Kidney (tissue), 14 donors: ENCODE results near the gene ADCY6. TPM values are rescaled to one million over a fixed set of nuclear protein-coding genes. Genes with fewer than 3 reads are reported as not detected.

Experiments
- DNase-seq, 5 donors: peaks; one replicate each; pipeline ENCODE4 v3.0.0-alpha.2; 2013 to 2020
- FAIRE-seq: peaks from 2 replicates; lab custom pipeline; 2012; peaks lifted over from hg19 to GRCh38; lab: Jason Lieb, UNC
- H3K27ac ChIP-seq, 2 donors: one replicate each; pipeline ENCODE4 v1.7.0; 2013; ENCODE audit warnings: low read depth in 2 of 2, low read length in 2 of 2, inconsistent platforms in 1 of 2
- H3K27me3 ChIP-seq: one replicate; pipeline ENCODE4 v1.7.1; 2013; ENCODE audit warnings: low read length, inconsistent platforms; ENCODE audit not compliant: control insufficient read depth, insufficient read depth
- H3K36me3 ChIP-seq, 3 donors: one replicate each; pipeline versions ENCODE4 v1.7.0 to v1.7.1; 2013; ENCODE audit warnings: low read length in 3 of 3, control low read depth in 1 of 3, inconsistent platforms in 1 of 3; ENCODE audit not compliant: insufficient read depth in 3 of 3, control insufficient read depth in 2 of 3
- H3K4me1 ChIP-seq, 3 donors: one replicate each; pipeline versions ENCODE4 v1.7.0 to v1.7.1; 2013; ENCODE audit warnings: low read length in 3 of 3, inconsistent platforms in 1 of 3, low read depth in 1 of 3; ENCODE audit not compliant: control insufficient read depth in 2 of 3, insufficient read depth in 2 of 3
- H3K4me3 ChIP-seq, 3 donors: one replicate each; pipeline versions ENCODE4 v1.7.0 to v1.8.1; 2013; ENCODE audit warnings: low read length in 3 of 3, control low read depth in 1 of 3, inconsistent platforms in 1 of 3
- H3K9ac ChIP-seq, 3 donors: one replicate each; pipeline versions ENCODE4 v1.7.0 to v1.7.1; 2013; ENCODE audit warnings: low read length in 3 of 3, control low read depth in 1 of 3, inconsistent platforms in 1 of 3
- H3K9me3 ChIP-seq, 3 donors: one replicate each; pipeline versions ENCODE4 v1.7.0 to v1.7.1; 2013; ENCODE audit warnings: low read length in 3 of 3, control low read depth in 1 of 3, inconsistent platforms in 1 of 3; ENCODE audit not compliant: control insufficient read depth in 2 of 3, insufficient read depth in 1 of 3
- intact Hi-C: fragments of 100-400 bp; cut with DNase I; formaldehyde crosslinking; loops from one replicate; pipeline ENCODE4 v1.11.1; 2022
- polyA plus RNA-seq: library from polyadenylated mRNA; stranded (reverse); fragments of 350-450 nt; fragmentation: Illumina TruSeq; extraction: RNeasy Lipid Tissue Mini Kit (QIAGEN cat#74804); gene quantifications from one replicate; pipeline ENCODE4 v1.2.3, GENCODE V29; 2014; ENCODE audit warnings: low read depth, low replicate concordance; ENCODE audit not compliant: insufficient read depth
- total RNA-seq: library from RNA; stranded (reverse); fragmentation: NEBNext Ultra II Directional; extraction: Animal tissue kit (Norgen Biotek cat#: 25700); gene quantifications from one replicate; pipeline ENCODE4 v1.2.1, GENCODE V29; 2021
- TF ChIP-seq, protein P1 (sequence below): IDR thresholded peaks from 3 replicates; pipeline ENCODE4 v1.5.1; 2012; ENCODE audit warnings: mild to moderate bottlenecking, moderate library complexity, borderline replicate concordance; ENCODE audit not compliant: insufficient read depth; ENCODE audit errors: extremely low read depth
- donor health status: control.
- donor health status: control.
- donor health status: control.
- donor health status: control.
- donor health status: control.
- donor health status: DM: yes; HTN: yes; CAD: no.
- donor health status: Normal renal cell carcinoma (clear cell type).

Gene ADCY6
- total and polyA plus RNA-seq, 2 donors from 2014 or later: 27.3 to 66.9 TPM

DNA sequence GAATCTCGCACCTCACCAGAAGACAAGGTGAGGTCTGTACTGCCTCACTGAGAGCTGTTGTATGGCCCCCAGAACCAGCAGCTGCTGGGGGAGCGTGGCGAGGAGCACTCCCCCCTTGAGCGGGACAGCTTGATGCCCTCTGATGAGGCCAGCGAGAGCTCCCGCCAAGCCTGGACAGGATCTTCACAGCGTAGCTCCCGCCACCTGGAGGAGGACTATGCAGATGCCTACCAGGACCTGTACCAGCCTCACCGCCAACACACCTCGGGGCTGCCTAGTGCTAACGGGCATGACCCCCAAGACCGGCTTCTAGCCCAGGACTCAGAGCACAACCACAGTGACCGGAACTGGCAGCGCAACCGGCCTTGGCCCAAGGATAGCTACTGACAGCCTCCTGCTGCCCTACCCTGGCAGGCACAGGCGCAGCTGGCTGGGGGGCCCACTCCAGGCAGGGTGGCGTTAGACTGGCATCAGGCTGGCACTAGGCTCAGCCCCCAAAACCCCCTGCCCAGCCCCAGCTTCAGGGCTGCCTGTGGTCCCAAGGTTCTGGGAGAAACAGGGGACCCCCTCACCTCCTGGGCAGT is 38.7 kb upstream of the ADCY6 start:
- Histone ChIP-seq H3K4me1 (no peaks in the 10 kb centered on the region), H3K27me3 (no peaks in the 10 kb centered on the region), H3K36me3 (peaks cover 6 to 32% (median 24%) of the 10 kb centered on the region in 3 donors), H3K27ac (no peak overlapping the region), H3K9me3 (no peaks in the 10 kb centered on the region), H3K4me3 (no peak overlapping the region), H3K9ac (no peak overlapping the region)
- DNase-seq (no peak), FAIRE-seq (no peak)
- TF ChIP-seq, protein P1, sequence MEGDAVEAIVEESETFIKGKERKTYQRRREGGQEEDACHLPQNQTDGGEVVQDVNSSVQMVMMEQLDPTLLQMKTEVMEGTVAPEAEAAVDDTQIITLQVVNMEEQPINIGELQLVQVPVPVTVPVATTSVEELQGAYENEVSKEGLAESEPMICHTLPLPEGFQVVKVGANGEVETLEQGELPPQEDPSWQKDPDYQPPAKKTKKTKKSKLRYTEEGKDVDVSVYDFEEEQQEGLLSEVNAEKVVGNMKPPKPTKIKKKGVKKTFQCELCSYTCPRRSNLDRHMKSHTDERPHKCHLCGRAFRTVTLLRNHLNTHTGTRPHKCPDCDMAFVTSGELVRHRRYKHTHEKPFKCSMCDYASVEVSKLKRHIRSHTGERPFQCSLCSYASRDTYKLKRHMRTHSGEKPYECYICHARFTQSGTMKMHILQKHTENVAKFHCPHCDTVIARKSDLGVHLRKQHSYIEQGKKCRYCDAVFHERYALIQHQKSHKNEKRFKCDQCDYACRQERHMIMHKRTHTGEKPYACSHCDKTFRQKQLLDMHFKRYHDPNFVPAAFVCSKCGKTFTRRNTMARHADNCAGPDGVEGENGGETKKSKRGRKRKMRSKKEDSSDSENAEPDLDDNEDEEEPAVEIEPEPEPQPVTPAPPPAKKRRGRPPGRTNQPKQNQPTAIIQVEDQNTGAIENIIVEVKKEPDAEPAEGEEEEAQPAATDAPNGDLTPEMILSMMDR: no peak
- intact Hi-C loops: no loop called here

DNA sequence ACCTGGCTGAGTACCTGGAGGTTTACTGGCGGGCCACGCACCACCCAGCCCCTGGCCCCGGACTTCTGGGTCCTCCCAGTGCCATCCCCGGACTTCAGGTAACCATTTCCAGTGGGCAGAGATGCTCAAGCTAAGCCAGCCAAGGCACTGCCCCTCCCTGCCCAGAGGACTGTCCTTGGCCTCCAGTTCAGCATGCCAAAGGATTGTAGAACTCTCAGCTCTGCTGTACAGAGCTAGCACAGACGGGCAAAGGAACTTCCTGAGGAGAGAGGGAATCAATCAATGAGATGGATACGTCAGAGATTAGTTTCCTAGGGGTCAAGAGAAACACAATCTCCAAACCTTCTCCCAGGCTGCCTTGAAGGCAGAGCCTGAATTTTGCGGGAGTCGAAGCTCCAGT is 38.1 kb upstream of the ADCY6 start:
- intact Hi-C loops: no loop called here
- FAIRE-seq (no peak), DNase-seq (no peak)
- TF ChIP-seq, protein P1: no peak
- Histone ChIP-seq H3K4me1 (no peaks in the 10 kb centered on the region), H3K4me3 (no peak overlapping the region), H3K27me3 (no peaks in the 10 kb centered on the region), H3K9ac (no peak overlapping the region), H3K36me3 (peaks cover 3 to 26% (median 18%) of the 10 kb centered on the region in 3 donors), H3K9me3 (no peaks in the 10 kb centered on the region), H3K27ac (no peak overlapping the region)

DNA sequence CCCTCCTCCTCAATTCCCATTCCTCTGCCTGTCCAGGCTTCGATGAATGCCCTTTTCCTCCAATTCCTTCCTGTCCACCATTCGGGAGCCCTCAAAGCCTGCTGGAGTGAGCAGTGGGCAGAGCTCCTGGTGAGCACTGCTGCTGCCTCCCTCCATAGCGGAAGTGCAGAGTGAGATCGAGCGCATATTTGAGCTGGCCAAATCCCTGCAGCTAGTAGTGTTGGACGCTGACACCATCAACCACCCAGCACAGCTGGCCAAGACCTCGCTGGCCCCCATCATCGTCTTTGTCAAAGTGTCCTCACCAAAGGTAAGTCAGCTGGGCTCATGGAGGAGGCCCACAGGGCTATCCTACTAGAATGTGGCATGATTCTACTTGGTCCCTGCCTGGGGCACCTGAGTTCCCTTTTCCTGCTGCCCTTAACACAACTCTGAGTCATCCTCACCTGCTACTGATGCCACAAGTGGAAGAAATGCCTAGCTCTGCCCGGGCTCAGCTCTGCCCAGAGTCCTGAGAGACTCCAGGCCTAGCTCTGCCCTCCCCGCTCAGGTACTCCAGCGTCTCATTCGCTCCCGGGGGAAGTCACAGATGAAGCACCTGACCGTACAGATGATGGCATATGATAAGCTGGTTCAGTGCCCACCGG is 37.4 kb upstream of the ADCY6 start:
- TF ChIP-seq, protein P1: no peak
- DNase-seq (no peak), FAIRE-seq (no peak)
- Histone ChIP-seq H3K4me1 (no peaks in the 10 kb centered on the region), H3K27ac (no peak overlapping the region), H3K4me3 (no peak overlapping the region), H3K9ac (no peak overlapping the region), H3K27me3 (no peaks in the 10 kb centered on the region), H3K9me3 (no peaks in the 10 kb centered on the region), H3K36me3 (peaks cover 0 to 19% (median 11%) of the 10 kb centered on the region in 3 donors)
- intact Hi-C loops: no loop called here

DNA sequence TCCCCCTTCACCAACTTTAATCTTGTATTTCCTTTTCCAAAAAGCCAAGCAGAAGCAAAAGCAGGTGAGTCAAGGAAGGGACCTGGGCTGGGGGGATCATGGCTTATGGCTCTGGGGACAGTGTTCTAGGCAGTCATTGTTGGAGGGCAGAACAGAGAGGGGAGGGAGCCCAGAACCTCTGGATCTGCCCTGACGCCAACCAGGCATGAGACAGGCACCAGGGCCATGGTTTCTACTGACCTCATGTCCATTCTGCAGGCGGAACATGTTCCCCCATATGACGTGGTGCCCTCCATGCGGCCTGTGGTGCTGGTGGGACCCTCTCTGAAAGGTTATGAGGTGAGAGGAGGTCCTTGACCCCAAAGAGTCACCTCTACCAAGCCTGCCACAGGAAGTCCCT is 36.0 kb upstream of the ADCY6 start:
- FAIRE-seq: no peak
- Histone ChIP-seq H3K9ac (no peak overlapping the region), H3K9me3 (no peaks in the 10 kb centered on the region), H3K27me3 (no peaks in the 10 kb centered on the region), H3K4me3 (no peak overlapping the region), H3K27ac (no peak overlapping the region), H3K36me3 (peaks cover 0 to 9% (median 2%) of the 10 kb centered on the region in 3 donors), H3K4me1 (no peaks in the 10 kb centered on the region)
- intact Hi-C loops: no loop called here
- no peak for DNase-seq
- TF ChIP-seq, protein P1: no peak
